DOHH2 (cell line): ENCODE results near the gene OPN4.

ENCODE experiments used
- EZH2phosphoT487 ChIP-seq: fragments of 200-600 bp; sonication (generic); IDR thresholded peaks from 2 replicates; pipeline ENCODE4 v1.6.1; 2017; ENCODE audit warnings: borderline replicate concordance, mild to moderate bottlenecking, antibody characterized with exemption, low read length, moderate library complexity, mixed read lengths
- TF ChIP-seq, protein P1 (sequence below): fragments of 200-600 bp; sonication (generic); IDR thresholded peaks from one replicate; pipeline ENCODE4 v1.5.1; 2014; ENCODE audit warnings: antibody characterized with exemption, mild to moderate bottlenecking, low read depth, low read length; ENCODE audit not compliant: poor library complexity, severe bottlenecking

DNA sequence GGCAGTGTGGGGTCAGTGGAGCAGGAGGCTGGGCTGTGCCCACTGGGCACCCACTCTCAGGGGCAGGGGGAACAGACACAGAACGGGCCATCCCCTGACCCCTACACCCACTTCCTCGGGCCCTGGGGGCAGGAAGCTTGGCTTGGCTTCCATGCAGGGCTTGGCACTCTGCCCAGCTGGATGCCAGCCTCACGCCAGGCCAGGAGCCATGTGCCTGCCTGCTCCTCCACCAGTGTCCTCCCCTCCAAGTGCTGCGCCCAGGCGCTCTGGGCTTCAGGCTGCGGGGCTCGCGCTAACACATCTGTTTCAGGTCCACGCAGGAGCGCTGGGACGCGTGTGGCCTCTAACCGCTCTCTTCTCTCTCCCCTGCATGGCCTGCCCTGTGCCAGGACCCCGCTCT is 26.7 kb downstream of the OPN4 start:
- TF ChIP-seq, protein P1, sequence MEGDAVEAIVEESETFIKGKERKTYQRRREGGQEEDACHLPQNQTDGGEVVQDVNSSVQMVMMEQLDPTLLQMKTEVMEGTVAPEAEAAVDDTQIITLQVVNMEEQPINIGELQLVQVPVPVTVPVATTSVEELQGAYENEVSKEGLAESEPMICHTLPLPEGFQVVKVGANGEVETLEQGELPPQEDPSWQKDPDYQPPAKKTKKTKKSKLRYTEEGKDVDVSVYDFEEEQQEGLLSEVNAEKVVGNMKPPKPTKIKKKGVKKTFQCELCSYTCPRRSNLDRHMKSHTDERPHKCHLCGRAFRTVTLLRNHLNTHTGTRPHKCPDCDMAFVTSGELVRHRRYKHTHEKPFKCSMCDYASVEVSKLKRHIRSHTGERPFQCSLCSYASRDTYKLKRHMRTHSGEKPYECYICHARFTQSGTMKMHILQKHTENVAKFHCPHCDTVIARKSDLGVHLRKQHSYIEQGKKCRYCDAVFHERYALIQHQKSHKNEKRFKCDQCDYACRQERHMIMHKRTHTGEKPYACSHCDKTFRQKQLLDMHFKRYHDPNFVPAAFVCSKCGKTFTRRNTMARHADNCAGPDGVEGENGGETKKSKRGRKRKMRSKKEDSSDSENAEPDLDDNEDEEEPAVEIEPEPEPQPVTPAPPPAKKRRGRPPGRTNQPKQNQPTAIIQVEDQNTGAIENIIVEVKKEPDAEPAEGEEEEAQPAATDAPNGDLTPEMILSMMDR = no peak
- no peak for TF ChIP-seq EZH2phosphoT487
